KBM-7 (cell line): Measurements from ENCODE around the gene PROCR.
A peak's percentile ranks its signal among the peaks of the same experiment; 100 is the strongest.
"Not testable (repeated sequence)": the region's sequence is repeated elsewhere in the genome, so short reads cannot be mapped to it uniquely, and the experiment has no call there.

Experiments used
- DNase-seq: peaks from one replicate; pipeline ENCODE4 v3.0.0-alpha.2; 2015
- in situ Hi-C: fragments of 300-500 bp; cut with MboI; formaldehyde crosslinking; loops from 2 replicates; pipeline ENCODE4 v1.14.3; 2020; ENCODE audit warnings: low sequenced_read_pairs, low pct_unique_long_range_greater_than_20kb, mixed read lengths

The PROCR gene

DNA sequence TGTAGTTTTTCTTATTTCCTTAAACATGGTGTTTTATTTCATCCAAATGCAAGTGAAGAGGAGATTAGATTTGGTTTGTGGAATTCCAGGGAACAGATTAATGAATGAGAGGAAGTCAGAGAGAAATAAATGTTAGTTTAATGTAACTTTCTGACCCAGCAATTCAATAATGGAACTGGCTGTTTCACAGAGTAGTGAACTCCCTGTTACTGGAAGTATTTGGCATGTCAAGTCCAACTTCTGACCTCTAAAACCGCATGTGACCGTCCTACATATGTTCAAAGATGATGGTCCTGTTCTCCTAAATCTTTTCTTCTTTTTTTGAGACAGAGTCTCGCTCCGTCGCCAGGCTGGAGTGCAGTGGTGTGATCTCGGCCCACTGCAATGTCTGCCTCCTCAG is 18.7 kb downstream of the PROCR start:
- in situ Hi-C loops: no loop called here
- no peak for DNase-seq

- in situ Hi-C loops: no loop called here
- no peak for DNase-seq
Observed at GRCh38 chr20:35191419-35192117, 19.7 kb downstream of the PROCR start.

DNA sequence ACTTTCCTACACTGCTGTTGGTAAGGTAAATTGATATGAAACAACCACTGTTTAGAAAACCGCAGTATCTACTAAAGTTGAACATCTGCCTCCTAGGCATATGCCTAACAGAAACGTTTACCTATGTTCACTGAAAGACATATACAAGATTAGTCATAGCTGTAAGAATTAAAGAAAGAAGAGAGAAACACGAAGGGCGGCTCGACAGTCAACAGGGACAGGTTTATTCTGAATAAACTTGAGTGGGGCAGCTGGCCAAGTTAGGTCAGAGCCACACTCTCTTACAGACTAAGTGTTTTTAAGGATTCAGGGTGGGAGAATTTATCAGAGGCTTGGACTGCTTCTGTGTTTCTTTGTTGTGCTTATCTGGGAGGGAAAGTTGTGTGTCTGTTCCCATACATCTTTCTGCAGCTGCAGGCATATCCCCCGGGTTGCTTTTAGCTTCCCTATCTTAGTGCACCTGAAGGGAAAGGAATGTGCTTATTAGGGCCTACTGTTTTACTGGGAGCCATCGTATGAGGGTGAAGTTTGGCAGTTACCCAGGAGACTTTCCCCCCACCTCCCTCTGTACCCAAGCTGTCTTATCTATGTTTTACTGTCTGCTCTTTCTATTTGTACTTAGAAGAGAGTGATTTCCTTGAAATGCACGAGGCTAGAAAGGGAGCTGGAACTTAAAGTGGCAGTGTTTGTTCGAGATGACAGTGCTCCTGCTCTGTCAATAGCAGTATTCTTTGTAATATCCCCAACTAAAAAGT is 20.4 kb downstream of the PROCR start:
- in situ Hi-C loops: no loop called here
- no peak for DNase-seq

DNA sequence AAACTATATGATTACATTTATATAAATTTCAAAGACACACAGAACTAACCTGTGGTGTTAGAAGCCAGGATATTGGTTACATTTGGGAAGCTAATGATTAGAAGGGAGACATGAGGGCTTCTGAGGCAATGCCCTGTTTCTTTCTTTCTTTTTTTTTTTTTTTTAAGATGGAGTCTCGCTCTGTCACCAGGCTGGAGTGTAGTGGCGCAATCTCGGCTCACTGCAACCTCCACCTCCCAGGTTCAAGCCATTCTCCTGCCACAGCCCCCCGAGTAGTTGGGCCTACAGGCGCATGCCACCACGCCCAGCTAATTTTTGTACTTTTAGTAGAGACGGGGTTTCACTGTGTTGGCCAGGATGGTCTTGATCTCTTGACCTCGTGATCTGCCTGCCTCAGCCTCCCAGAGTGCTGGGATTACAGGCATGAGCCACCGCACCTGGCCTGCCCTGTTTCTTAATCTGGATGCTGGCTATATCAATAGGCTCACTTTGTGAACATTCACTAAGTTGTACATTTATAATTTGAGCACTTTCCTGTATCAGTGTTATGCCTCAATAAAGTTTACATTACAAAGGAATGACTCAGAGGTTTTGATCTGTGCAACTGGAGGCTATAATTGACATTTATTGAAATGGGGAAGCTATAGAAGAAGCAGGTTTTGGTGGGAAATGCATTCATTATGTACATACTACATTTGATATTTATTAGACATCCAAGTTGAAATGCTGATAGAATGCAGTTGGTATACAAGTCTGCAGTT is 21.3 kb downstream of the PROCR start:
- DNase-seq, in situ Hi-C loops: not testable (repeated sequence)

- no peak for DNase-seq
- in situ Hi-C loops: no loop called here
Observed at GRCh38 chr20:35196313-35196712, 24.4 kb downstream of the PROCR start.

DNA sequence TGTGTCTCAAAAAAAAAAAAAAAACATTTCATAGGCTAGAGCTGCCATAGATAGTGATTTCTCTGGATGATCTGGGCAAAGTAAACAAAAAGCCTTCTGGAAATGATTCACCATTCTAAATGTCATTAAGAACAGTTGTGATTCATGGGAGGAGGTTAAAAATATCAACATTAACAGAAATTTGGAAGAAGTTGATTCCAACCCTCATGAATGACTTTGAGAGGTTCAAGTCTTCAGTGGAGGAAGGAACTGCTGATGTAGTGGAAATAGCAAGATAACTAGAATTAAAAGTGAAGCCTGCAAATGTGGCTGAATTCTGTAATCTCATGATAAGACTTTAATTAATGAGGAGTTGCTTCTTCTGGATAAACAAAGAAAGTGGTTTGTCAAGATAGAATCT is 27.9 kb downstream of the PROCR start:
- no peak for DNase-seq
- in situ Hi-C loops: no loop called here

DNA sequence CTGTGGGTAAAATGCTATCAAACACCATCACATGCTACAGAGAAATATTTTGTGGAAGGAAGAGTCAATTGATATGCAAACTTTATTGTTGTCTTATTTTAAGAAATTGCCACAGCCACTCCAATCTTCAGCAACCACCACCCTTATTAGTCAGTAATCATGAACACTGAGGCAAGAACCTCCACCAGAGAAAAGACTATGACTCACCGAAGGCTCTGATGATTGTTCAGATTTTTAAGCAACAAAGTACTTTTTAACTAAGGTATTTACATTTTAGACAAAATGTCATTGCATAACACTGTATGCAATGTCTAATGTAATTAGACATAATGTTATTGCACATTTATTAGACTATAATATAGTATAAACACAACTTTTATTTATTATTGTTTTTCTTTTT is 28.4 kb downstream of the PROCR start:
- in situ Hi-C loops: no loop called here

GRCh38 chr20:35201467-35201866 is 29.6 kb downstream of the PROCR start:
- DNase-seq, in situ Hi-C loops: not testable (repeated sequence)

More for the DNA sequence above, 28.4 kb downstream of the PROCR start:
- DNase-seq: no peak

DNA sequence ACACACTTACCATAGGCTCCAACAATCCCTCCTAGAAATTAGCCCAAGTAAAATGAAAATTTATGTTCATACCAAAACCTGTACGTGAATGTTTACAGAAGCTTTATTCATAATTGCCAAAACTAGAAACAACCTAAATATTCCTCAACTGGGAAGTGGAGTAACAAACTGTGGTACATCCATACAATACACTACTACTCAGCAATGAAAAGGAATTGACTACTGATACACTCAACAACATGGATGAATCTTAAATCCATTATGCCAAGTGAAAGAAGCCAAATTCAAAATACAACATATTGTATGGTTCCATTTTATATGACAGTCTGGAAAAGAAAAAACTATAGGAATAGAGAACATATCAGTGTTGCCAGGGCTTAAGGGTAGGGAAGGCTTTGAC is 34.9 kb downstream of the PROCR start:
- no peak for DNase-seq
- in situ Hi-C loops: no loop called here

GRCh38 chr20:35207950-35208611 is 36.2 kb downstream of the PROCR start:
- peak; percentile 78 for DNase-seq
- in situ Hi-C loops: no loop called here

DNA sequence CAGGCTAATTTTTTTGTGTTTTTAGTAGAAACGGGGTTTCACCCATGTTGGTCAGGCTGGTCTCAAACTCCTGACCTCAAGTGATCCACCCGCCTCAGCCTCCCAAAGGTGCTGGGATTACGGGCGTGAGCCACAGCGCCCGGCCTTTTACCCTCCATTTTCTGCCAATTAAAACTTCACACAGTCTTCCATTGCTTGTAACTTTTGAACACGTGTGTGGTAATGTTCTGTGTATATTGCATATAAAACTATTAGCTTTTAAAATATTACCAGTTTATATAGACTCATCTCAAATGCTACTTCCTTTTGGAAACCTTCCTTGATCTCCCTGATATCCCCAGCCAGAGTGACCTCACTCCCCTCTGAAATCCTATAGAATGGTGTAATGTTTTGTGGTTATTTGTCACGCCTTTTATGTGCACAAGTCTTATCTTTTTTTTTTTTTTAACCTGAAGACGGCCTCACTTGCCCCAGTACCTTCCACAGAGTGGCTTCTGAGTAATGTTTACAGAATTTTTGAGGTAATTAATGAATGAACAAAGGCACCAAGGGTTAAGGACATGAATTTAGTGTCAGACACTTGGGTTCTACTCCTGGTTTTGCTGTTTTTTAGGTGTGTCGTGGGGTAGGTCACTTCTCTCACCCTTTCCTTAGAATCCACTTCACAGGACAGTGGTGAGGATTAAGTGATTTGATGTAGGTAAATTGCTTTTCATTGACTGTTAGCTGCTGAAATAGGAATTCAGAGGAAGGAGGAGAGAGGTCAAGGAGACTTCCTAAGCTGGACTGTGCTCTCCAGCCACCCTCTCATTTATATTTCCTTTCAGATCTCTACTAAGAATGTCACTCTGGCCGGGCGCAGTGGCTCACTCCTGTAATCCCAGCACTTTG is 43.4 kb downstream of the PROCR start:
- DNase-seq: no peak
- in situ Hi-C loops: no loop called here

DNA sequence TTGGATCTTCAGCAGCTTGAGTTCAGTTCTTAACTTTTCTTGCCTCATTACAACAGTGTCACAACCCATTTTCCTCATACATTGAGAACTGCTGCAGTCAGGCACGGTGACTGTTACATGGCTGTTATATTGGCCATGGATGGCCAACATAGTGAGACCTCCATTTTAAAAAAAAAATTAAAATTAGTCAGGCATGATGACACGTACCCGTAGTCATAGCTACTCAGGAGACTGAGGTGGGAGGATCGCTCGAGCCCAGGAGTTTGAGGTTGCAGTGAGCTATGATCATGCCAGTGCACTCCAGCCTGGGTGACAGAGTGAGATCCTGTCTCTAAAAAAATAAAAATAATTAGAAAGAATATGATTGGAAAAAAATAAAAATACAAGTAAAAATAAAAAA is 44.7 kb downstream of the PROCR start:
- DNase-seq: no peak
- in situ Hi-C loops: no loop called here

DNA sequence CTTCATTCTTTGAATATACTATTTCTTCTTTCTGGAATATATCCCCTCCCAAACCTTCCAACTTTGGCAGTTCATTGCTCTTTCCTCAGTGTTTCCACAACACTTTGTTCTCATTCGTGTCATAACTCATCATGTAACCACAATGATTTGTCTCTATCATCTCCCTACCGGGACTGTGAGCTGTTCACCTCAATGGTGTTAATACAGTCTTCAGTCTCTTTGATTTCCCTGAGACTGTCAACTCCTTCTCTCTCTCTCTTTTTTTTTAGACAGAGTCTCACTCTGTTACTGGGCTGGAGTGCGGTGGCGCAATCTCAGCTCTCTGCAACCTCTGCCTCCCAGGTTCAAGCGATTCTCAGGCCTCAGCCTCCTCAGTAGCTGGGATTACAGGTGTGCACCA is 52.1 kb downstream of the PROCR start:
- DNase-seq: no peak
- in situ Hi-C loops: no loop called here

DNA sequence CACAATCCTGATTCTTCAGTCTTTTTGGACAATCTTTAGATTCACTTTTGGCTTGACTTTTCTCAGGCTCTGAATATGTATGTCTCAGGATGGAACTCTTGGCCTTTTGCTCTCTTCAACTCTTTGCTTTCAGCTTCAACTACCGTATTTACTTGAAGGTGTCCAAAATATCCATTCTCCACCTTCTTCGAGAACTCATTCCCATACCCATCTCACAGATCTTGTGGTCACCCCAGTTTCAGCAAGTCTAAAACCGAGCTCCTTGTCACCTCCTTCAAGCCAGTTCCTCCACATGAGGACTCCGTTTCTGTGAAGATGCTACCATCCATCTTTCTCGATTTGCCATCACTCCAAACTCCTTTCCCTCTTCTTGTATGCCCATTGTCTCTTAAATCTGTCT is 52.7 kb downstream of the PROCR start:
- DNase-seq: no peak
- in situ Hi-C loops: no loop called here

DNA sequence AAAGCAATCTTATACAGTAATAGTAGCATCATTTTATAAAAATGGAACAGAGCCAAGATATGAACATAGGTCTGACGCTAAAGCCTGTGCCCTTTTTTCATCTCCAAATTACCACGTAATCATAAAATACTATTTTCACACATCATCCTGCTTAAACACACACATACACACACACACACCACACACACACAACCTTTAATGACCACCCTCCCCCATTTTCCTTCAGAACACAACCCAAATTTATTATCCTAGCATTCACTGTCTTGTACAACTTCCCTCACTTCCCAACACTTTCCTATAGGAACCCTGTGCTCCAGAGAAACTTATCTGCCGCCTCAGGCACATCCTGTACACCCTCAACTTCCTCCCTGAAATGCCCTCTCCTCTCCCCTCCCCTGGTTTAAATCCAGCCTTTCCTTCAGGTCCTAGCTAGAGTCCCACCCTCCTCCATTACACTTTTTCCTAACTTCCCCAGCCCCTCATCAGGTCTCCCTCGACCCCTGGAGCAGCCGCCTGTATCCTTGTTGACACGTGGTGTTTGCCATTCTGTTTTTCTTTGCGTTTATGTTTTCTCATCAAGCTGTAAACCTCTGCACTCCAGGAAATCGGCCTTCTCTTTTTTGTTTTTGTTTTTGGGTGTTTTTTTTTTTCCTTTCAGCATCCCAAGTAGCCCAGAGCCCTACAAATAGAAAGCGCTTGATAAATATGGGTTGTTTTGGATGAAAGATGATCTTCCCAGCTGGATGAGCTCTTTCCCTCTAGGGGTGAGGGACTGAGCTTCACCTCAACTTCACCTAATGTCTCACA is 53.6 kb downstream of the PROCR start:
- in situ Hi-C loops: no loop called here
- DNase-seq: peak; percentile 38

GRCh38 chr20:35226126-35226883 is 54.4 kb downstream of the PROCR start, which contains the start of gene MMP24:
TSS of gene MMP24 (plus strand) at chr20:35226690. CDS start at chr20:35226739, 49 bp downstream.
- in situ Hi-C loops: no loop called here
- no peak for DNase-seq
